GM12801 (cell line): Measurements from ENCODE around the gene STMN1.

Experiments
- CTCF ChIP-seq: IDR thresholded peaks from one replicate; pipeline ENCODE4 v1.5.1; 2011; ENCODE audit warnings: control low read depth; ENCODE audit not compliant: insufficient read length; ENCODE audit errors: extremely low read depth

The STMN1 gene

GRCh38 chr1:25875856-25876692 lies 30.1 kb downstream of the STMN1 start:
- TF ChIP-seq CTCF = no peak

GRCh38 chr1:25875154-25875855 lies 30.9 kb downstream of the STMN1 start, which contains the start of gene PAQR7:
Gene PAQR7, minus strand, starts transcription at chr1:25875708. Its CDS starts 11,869 bp downstream, at chr1:25863839.
- TF ChIP-seq CTCF = no peak

- no peak for TF ChIP-seq CTCF
Measured at GRCh38 chr1:25874635-25875153, 31.5 kb downstream of the STMN1 start.

GRCh38 chr1:25874209-25874608 lies 32.0 kb downstream of the STMN1 start:
- no peak for TF ChIP-seq CTCF

- TF ChIP-seq CTCF = no peak
Measured at GRCh38 chr1:25873120-25873519, 33.1 kb downstream of the STMN1 start.

GRCh38 chr1:25872713-25873112 lies 33.5 kb downstream of the STMN1 start:
- TF ChIP-seq CTCF = no peak

GRCh38 chr1:25871704-25872494 lies 34.3 kb downstream of the STMN1 start:
- TF ChIP-seq CTCF = no peak
